Measurements from ENCODE around the gene PTRHD1. TPM values are rescaled to one million over a fixed set of nuclear protein-coding genes. Genes with fewer than 3 reads are reported as not detected.

PTRHD1 gene
- total and polyA plus RNA-seq, 10 of the 15 experiments (the other 5 are each of a cell fraction or from before 2014, with no cell fraction given), result 15.9 to 64.2 (median 45.0) TPM

DNA sequence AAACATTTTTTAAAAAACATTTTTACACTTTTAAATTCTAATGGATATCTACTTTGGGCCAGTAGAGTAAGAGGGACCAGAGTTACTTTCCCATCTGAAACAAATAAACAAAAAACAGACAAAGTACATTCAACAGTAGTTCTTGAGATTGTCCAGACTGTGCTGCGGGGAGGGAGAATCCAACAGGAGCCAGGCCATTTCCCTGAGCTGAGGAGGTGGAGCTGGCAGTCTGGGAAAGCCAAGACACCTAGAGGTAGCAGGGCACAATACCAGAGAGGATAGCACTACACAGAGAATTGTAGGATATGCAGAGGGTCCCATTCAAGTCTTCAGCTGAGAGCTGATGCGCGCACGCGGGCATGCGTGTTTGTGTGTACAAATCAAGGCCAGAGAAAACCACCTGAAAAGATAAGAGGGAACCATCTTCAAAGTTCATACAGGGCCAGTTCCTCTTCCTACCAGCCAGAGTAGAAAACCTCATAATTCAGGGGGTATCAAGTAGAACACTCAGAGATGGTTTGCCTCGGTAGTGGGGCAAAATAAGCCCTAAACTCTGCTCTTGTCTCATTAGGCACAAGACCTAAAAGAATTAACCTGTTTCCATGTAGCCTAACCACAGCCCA, 44.0 kb downstream of the PTRHD1 start:
- SMC1A ChIA-PET (ENCODE audit: uncharacterized antibody, unreplicated experiment), result no interaction called here
- WGBS (ENCODE audit: insufficient coverage, insufficient replicate concordance, low lambda C conversion rate, missing lambda C conversion rate), result 90% methylated on average over 7 of the region's 7 CpGs
- H3K4me2 ChIP-seq (ENCODE audit: control insufficient read depth, insufficient read depth), result no peak overlapping the region
- CTCF ChIA-PET, result no interaction called here
- H4K20me1 ChIP-seq (ENCODE audit: control insufficient read depth, insufficient read depth), result no peaks in the 10 kb centered on the region
- peaks cover 0 to 3% of the 10 kb centered on the region in 2 experiments; a peak in 2 of 4 replicates for H3K36me3 ChIP-seq (ENCODE audit: control insufficient read depth in 2 of 2, insufficient read depth in 2 of 2, low read length in 1 of 2)
- RAD21 ChIA-PET (ENCODE audit: unreplicated experiment), result no interaction called here
- H3K9ac ChIP-seq (ENCODE audit: control insufficient read depth, insufficient read depth, low read length), result no peak overlapping the region
- no peak overlapping the region for H3K27ac ChIP-seq (ENCODE audit: control insufficient read depth, insufficient read depth)
- TF ChIP-seq SPI1 (IDR thresholded peaks at IDR 0.05; ENCODE audit: borderline replicate concordance, insufficient read depth, low read depth, low read length), result peak; percentile 12; the same call in 1 of the 2 replicates
- TF ChIP-seq CBX3 (IDR thresholded peaks at IDR 0.05; ENCODE audit: borderline replicate concordance, low read depth), result no peak
- no peaks in the 10 kb centered on the region for H3K27me3 ChIP-seq (replicated peaks in 1 of 2; ENCODE audit: control insufficient read depth in 2 of 2, insufficient read depth in 2 of 2, low read length in 1 of 2)
- ATAC-seq (no peak), DNase-seq (ENCODE audit: low read depth, low spot score) (no peak), FAIRE-seq (no peak)
- in situ Hi-C loops (cut with MboI), result no loop called here
- no peaks in the 10 kb centered on the region for H3K9me3 ChIP-seq (replicated peaks; ENCODE audit: control insufficient read depth, insufficient read depth, low read length)
- POLR2A ChIA-PET, result no interaction called here
- intact Hi-C loops (cut with micrococcal nuclease; ENCODE audit: unreplicated experiment), result no loop called here
- no peaks in the 10 kb centered on the region for H3K79me2 ChIP-seq (ENCODE audit: control insufficient read depth, insufficient read depth, low read length)
- no TSS peak for BruUV-seq (replicated peaks)
- no peak overlapping the region for H2AFZ ChIP-seq (ENCODE audit: control insufficient read depth, low read depth, low read length)
- H3K4me3 ChIP-seq, result no peak overlapping the region
- no peaks in the 10 kb centered on the region for H3K4me1 ChIP-seq (ENCODE audit: control insufficient read depth, insufficient read depth, low read length)

- BruUV-seq (replicated peaks), result no TSS peak
- Histone ChIP-seq H3K79me2 (ENCODE audit: control insufficient read depth, insufficient read depth, low read length) (no peaks in the 10 kb centered on the region), H3K4me1 (ENCODE audit: control insufficient read depth, insufficient read depth, low read length) (no peaks in the 10 kb centered on the region), H3K4me2 (ENCODE audit: control insufficient read depth, insufficient read depth) (no peak overlapping the region), H3K27ac (ENCODE audit: control insufficient read depth, insufficient read depth) (no peak overlapping the region), H3K9me3 (replicated peaks; ENCODE audit: control insufficient read depth, insufficient read depth, low read length) (no peaks in the 10 kb centered on the region), H3K4me3 (no peak overlapping the region), H2AFZ (ENCODE audit: control insufficient read depth, low read depth, low read length) (no peak overlapping the region), H3K36me3 (ENCODE audit: control insufficient read depth in 2 of 2, insufficient read depth in 2 of 2, low read length in 1 of 2) (peaks cover 0 to 3% of the 10 kb centered on the region in 2 experiments; a peak in 1 of 4 replicates), H4K20me1 (ENCODE audit: control insufficient read depth, insufficient read depth) (no peaks in the 10 kb centered on the region), H3K9ac (ENCODE audit: control insufficient read depth, insufficient read depth, low read length) (no peak overlapping the region), H3K27me3 (replicated peaks in 1 of 2; ENCODE audit: control insufficient read depth in 2 of 2, insufficient read depth in 2 of 2, low read length in 1 of 2) (no peaks in the 10 kb centered on the region)
- RAD21 ChIA-PET (ENCODE audit: unreplicated experiment), result no interaction called here
- no peak for DNase-seq (ENCODE audit: low read depth, low spot score)
- CTCF ChIA-PET, result interaction anchor here (1.0 kb wide), 1 partner anchor 43 kb away, joined by 4 read pairs; no protein-coding TSS in a partner anchor
- SMC1A ChIA-PET (ENCODE audit: uncharacterized antibody, unreplicated experiment), result interaction anchor here (1.1 to 1.5 kb wide), 2 partner anchors 9 to 20 kb away, joined by 3 to 6 read pairs; no protein-coding TSS in a partner anchor
- FAIRE-seq, result no peak
- intact Hi-C loops (cut with micrococcal nuclease; ENCODE audit: unreplicated experiment), result no loop called here
- ATAC-seq, result no peak
- POLR2A ChIA-PET, result interaction anchor here (0.7 kb wide), 1 partner anchor 23 kb away, joined by 6 read pairs; no protein-coding TSS in a partner anchor
- no peak for TF ChIP-seq POU2F2 (IDR thresholded peaks at IDR 0.05; ENCODE audit: borderline replicate concordance, low read depth, low read length)
- no peak for TF ChIP-seq NBN (IDR thresholded peaks at IDR 0.05)
- no peak for TF ChIP-seq BMI1 (IDR thresholded peaks at IDR 0.05; ENCODE audit: borderline replicate concordance)
- TF ChIP-seq TCF12 (IDR thresholded peaks at IDR 0.05; ENCODE audit: low read depth, low read length), result no peak
- no peak for TF ChIP-seq ZBTB4 (CRISPR knock-in tag; IDR thresholded peaks at IDR 0.05)
- TF ChIP-seq FOXM1 (IDR thresholded peaks at IDR 0.05; ENCODE audit: low read depth, low read length), result no peak
- no peak for TF ChIP-seq BCL3 (IDR thresholded peaks at IDR 0.05; ENCODE audit: borderline replicate concordance, insufficient read depth, low read depth, low read length, poor library complexity, severe bottlenecking)
- no peak for TF ChIP-seq SUZ12 (IDR thresholded peaks at IDR 0.05; ENCODE audit: unreplicated experiment)
- TF ChIP-seq RCOR1 (conservative IDR thresholded peaks at IDR 0.05; ENCODE audit: low read depth, low read length), result no peak
- no peak for TF ChIP-seq SPI1 (IDR thresholded peaks at IDR 0.05; ENCODE audit: borderline replicate concordance, insufficient read depth, low read depth, low read length)
- TF ChIP-seq NFXL1 (IDR thresholded peaks at IDR 0.05; ENCODE audit: borderline replicate concordance), result no peak
- in situ Hi-C loops (cut with MboI), result no loop called here
- WGBS (ENCODE audit: insufficient coverage, insufficient replicate concordance, low lambda C conversion rate, missing lambda C conversion rate), result 100% methylated on average over 3 of the region's 3 CpGs
Measured at GRCh38 chr2:24747299-24747698, 45.9 kb downstream of the PTRHD1 start.
